SK-N-SH treated with all-trans-retinoic acid at 6 μM for 48 hours (cell line): ENCODE results near the gene SLCO1A2.

Experiments used
- ATAC-seq: fragments of 200-7000 bp; cut with Tn5 transposase; 3 replicates; pipeline ENCODE4 v1.9.1; 2020; ENCODE audit warnings: mild to moderate bottlenecking, moderate library complexity
- ARNTL ChIP-seq: fragments of 450-650 bp; formaldehyde crosslinking; IDR thresholded peaks from 2 replicates; pipeline ENCODE4 v1.5.0; 2020; ENCODE audit warnings: low read depth, mild to moderate bottlenecking, moderate library complexity, borderline replicate concordance
- CREB5 ChIP-seq: fragments of 250-450 bp; sonication (Bioruptor Pico); IDR thresholded peaks from 2 replicates; pipeline ENCODE4 v1.5.1; 2020; ENCODE audit warnings: low read depth, mild to moderate bottlenecking, moderate library complexity
- CSDC2 ChIP-seq: fragments of 250-450 bp; sonication (Bioruptor Pico); IDR thresholded peaks from 2 replicates; pipeline ENCODE4 v1.5.0; 2020; ENCODE audit warnings: mild to moderate bottlenecking, moderate library complexity
- CSRNP3 ChIP-seq: fragments of 250-450 bp; sonication (Bioruptor Pico); IDR thresholded peaks from 2 replicates; pipeline ENCODE4 v1.5.1; 2021; ENCODE audit warnings: mild to moderate bottlenecking, moderate library complexity
- ESRRG ChIP-seq: fragments of 250-450 bp; sonication (Bioruptor Pico); IDR thresholded peaks from 2 replicates; pipeline ENCODE4 v1.6.1; 2021; ENCODE audit warnings: mild to moderate bottlenecking
- GLIS3 ChIP-seq: fragments of 250-450 bp; sonication (Bioruptor Pico); IDR thresholded peaks from 2 replicates; pipeline ENCODE4 v1.5.0; 2020; ENCODE audit warnings: mild to moderate bottlenecking, moderate library complexity
- ISL1 ChIP-seq: fragments of 250-450 bp; sonication (Bioruptor Pico); IDR thresholded peaks from 2 replicates; pipeline ENCODE4 v2.1.2; 2022; ENCODE audit warnings: mild to moderate bottlenecking, moderate library complexity
- OSR1 ChIP-seq: fragments of 250-450 bp; sonication (Bioruptor Pico); IDR thresholded peaks from 2 replicates; pipeline ENCODE4 v1.8.0; 2022; ENCODE audit warnings: moderate library complexity, mild to moderate bottlenecking, inconsistent platforms
- PATZ1 ChIP-seq: fragments of 250-450 bp; sonication (Bioruptor Pico); IDR thresholded peaks from 2 replicates; pipeline ENCODE4 v1.8.0; 2020; ENCODE audit warnings: mild to moderate bottlenecking, moderate library complexity, borderline replicate concordance
- POU6F1 ChIP-seq: fragments of 250-450 bp; sonication (Bioruptor Pico); IDR thresholded peaks from 2 replicates; pipeline ENCODE4 v1.8.0; 2021; ENCODE audit warnings: low read depth, mild to moderate bottlenecking, moderate library complexity, borderline replicate concordance
- PPARA ChIP-seq: fragments of 250-450 bp; sonication (Bioruptor Pico); IDR thresholded peaks from 2 replicates; pipeline ENCODE4 v1.5.0; 2020; ENCODE audit warnings: mild to moderate bottlenecking, borderline replicate concordance
- RARB ChIP-seq: fragments of 250-450 bp; sonication (Bioruptor Pico); IDR thresholded peaks from 2 replicates; pipeline ENCODE4 v1.8.0; 2021; ENCODE audit warnings: mild to moderate bottlenecking, moderate library complexity
- SNAI2 ChIP-seq: fragments of 250-450 bp; sonication (Bioruptor Pico); IDR thresholded peaks from 2 replicates; pipeline ENCODE4 v1.5.0; 2020; ENCODE audit warnings: mild to moderate bottlenecking, moderate library complexity
- TCF4 ChIP-seq: fragments of 250-450 bp; sonication (Bioruptor Pico); IDR thresholded peaks from 2 replicates; pipeline ENCODE4 v1.8.0; 2021; ENCODE audit warnings: mild to moderate bottlenecking, moderate library complexity, borderline replicate concordance
- TOX ChIP-seq: fragments of 250-450 bp; sonication (Bioruptor Pico); IDR thresholded peaks from 2 replicates; pipeline ENCODE4 v1.8.0; 2021; ENCODE audit warnings: mild to moderate bottlenecking, moderate library complexity, borderline replicate concordance
- TSHZ2 ChIP-seq: fragments of 250-450 bp; sonication (Bioruptor Pico); IDR thresholded peaks from 2 replicates; pipeline ENCODE4 v1.5.0; 2020; ENCODE audit warnings: mild to moderate bottlenecking, moderate library complexity
- ZFP3 ChIP-seq: fragments of 250-450 bp; sonication (Bioruptor Pico); IDR thresholded peaks from 2 replicates; pipeline ENCODE4 v1.5.0; 2020; ENCODE audit warnings: mild to moderate bottlenecking, moderate library complexity
- ZFP30 ChIP-seq: fragments of 450-650 bp; formaldehyde crosslinking; IDR thresholded peaks from 2 replicates; pipeline ENCODE4 v1.5.0; 2022; ENCODE audit warnings: mild to moderate bottlenecking, moderate library complexity
- ZNF565 ChIP-seq: fragments of 450-650 bp; formaldehyde crosslinking; conservative IDR thresholded peaks from 2 replicates; pipeline ENCODE4 v1.5.0; 2020; ENCODE audit warnings: low read depth, mild to moderate bottlenecking, moderate library complexity
- ZNF70 ChIP-seq: fragments of 450-650 bp; formaldehyde crosslinking; IDR thresholded peaks from 2 replicates; pipeline ENCODE4 v1.5.0; 2020; ENCODE audit warnings: mild to moderate bottlenecking, moderate library complexity
- ZNF8 ChIP-seq: fragments of 450-650 bp; formaldehyde crosslinking; IDR thresholded peaks from 2 replicates; pipeline ENCODE4 v1.5.0; 2020; ENCODE audit warnings: mild to moderate bottlenecking, moderate library complexity

Gene SLCO1A2

GRCh38 chr12:21340403-21340802 lies 5.7 kb upstream of the SLCO1A2 start:
- TF ChIP-seq GLIS3 (CRISPR knock-in tag) (no peak), CSRNP3 (CRISPR knock-in tag) (no peak), CSDC2 (CRISPR knock-in tag) (no peak), ISL1 (CRISPR knock-in tag) (no peak), CREB5 (no peak), ARNTL (CRISPR knock-in tag) (no peak), ZNF70 (no peak), ESRRG (CRISPR knock-in tag) (no peak), PPARA (no peak), ZNF565 (CRISPR knock-in tag) (no peak), ZNF8 (CRISPR knock-in tag) (no peak), TOX (CRISPR knock-in tag) (no peak), ZFP30 (CRISPR knock-in tag) (no peak), TCF4 (no peak), PATZ1 (CRISPR knock-in tag) (no peak), TSHZ2 (CRISPR knock-in tag) (no peak), RARB (CRISPR knock-in tag) (no peak)

GRCh38 chr12:21339921-21340320 lies 5.2 kb upstream of the SLCO1A2 start:
- TF ChIP-seq TSHZ2 (CRISPR knock-in tag), result no peak
- TF ChIP-seq TOX (CRISPR knock-in tag), result no peak
- TF ChIP-seq ZNF70, result no peak
- TF ChIP-seq OSR1 (CRISPR knock-in tag), result no peak
- TF ChIP-seq CREB5, result no peak
- no peak for TF ChIP-seq POU6F1 (CRISPR knock-in tag)
- TF ChIP-seq ZFP3 (CRISPR knock-in tag), result no peak
- no peak for TF ChIP-seq CSDC2 (CRISPR knock-in tag)
- no peak for TF ChIP-seq RARB (CRISPR knock-in tag)
- no peak for TF ChIP-seq SNAI2
- TF ChIP-seq TCF4, result no peak
- TF ChIP-seq PATZ1 (CRISPR knock-in tag), result no peak
- no peak for TF ChIP-seq PPARA
- no peak for TF ChIP-seq ZFP30 (CRISPR knock-in tag)
- TF ChIP-seq, all 23 proteins: peak for 0

More at GRCh38 chr12:21340403-21340802, 5.7 kb upstream of the SLCO1A2 start:
- no peak for ATAC-seq

More at GRCh38 chr12:21339921-21340320, 5.2 kb upstream of the SLCO1A2 start:
- ATAC-seq, result no peak
